OCI-LY1 (cell line): Measurements from ENCODE around the gene HHIPL1.

ENCODE experiments used
- CTCF ChIP-seq: fragments of 200-600 bp; sonication (generic), shearing (Covaris generic); IDR thresholded peaks from 2 replicates; pipeline ENCODE4 v1.5.1; 2017; ENCODE audit warnings: mild to moderate bottlenecking, antibody characterized with exemption, low read length, moderate library complexity, mixed read lengths
- EZH2 ChIP-seq: fragments of 200-600 bp; sonication (generic), shearing (Covaris generic); IDR thresholded peaks from 2 replicates; pipeline ENCODE4 v1.8.0; 2017; ENCODE audit warnings: borderline replicate concordance, mixed run types, mild to moderate bottlenecking, antibody characterized with exemption, low read length, moderate library complexity, mixed read lengths

- no peak for TF ChIP-seq CTCF
- no peak for TF ChIP-seq EZH2
Measured at GRCh38 chr14:99718811-99719192, 73.9 kb downstream of the HHIPL1 start.
